ENCODE measurements around the gene PIK3C2A. TPM values are rescaled to one million over a fixed set of nuclear protein-coding genes. Genes with fewer than 3 reads are reported as not detected.

PIK3C2A gene
- total RNA-seq, 1 donor from 2014 or later = 29.9 TPM

DNA sequence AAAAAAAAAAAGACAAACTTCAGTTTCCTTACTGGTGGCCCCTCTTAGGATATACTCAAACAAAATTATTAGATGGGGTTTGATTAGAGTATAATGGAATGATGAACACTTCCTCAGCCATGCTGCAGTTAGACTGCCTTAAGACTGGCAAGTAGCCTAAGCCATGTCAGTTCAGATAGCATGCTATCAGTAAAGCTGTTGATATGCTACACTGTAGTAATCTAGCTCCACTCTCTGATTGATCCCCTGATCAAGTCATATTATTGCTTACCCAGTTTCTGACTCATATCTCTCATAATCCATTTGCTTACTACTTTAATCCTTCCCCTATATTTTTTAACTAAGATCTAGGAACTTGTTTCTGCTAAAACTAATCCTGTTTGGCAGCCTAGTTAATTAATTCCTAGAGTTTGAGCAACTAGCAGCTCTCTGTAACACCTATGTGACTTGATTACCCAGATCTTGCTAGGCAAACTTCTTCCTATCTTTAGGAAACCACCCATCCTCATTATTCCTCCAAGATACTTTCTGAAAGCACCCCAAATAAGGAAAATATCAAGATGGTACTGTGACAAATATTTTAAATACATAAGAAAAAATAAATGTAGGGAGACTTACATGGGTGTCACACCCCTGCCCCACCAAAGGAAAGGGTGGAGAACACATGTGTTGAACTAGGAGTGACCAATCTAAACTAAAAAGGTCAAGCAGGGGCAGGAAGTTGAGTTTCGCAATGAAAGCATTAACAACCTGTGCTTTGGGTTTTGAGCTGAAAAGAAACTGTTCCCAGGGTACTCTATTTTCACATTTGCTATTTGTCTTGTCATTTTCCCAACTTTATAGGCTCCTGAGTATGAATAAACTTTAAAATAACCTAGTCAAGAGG is 43.2 kb downstream of the PIK3C2A start:
- intact Hi-C loops (cut with DNase I) = loop anchor here (5.0 kb wide), 1 partner anchor 43 kb away; the partner anchor contains the start of gene PIK3C2A
- DNase-seq (ENCODE audit: missing footprints) = no peak
- peak; percentile 50 for ATAC-seq

DNA sequence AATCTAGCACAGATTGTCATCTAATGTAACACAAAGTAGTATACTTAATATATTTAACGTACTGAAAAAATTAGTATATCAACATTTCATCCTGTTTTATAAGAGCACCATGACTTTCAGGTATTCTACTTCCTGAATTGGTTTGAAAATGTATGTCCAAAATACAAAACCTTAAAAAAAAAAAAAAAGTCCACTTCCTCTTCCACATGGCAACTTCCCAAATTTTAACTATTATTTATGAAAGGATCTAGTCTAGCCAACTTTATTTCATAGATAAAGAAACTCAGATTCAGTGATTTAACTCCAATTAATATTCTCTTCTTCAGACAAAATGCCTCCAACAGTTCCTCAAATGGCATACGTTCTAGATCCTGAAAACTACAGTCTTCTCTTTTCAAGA is 44.0 kb downstream of the PIK3C2A start:
- intact Hi-C loops (cut with DNase I) = loop anchor here (5.0 kb wide), 1 partner anchor 44 kb away; the partner anchor contains the start of gene PIK3C2A
- ATAC-seq (no peak), DNase-seq (ENCODE audit: missing footprints) (no peak)

DNA sequence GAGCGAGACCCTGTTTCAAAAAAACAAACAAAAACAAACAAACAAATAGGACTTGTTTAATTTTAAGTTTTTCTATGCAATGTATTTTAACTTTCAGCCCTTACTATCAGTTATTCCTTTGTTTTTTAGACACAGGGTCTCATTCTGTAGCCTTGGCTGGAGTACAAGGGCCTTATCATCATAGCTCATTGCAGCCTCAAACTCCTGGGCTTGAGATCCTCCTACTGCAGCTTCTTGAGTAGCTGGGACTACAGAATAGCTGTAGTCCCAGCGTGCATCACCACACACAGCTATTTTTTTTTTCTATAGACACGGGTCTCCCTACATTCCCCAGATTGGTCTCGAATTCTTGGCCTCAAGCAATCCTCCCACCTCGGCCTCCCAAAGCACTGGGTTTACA is 44.5 kb downstream of the PIK3C2A start:
- DNase-seq (ENCODE audit: missing footprints) (no peak), ATAC-seq (no peak)
- intact Hi-C loops (cut with DNase I) = loop anchor here (5.0 kb wide), 1 partner anchor 44 kb away; the partner anchor contains the start of gene PIK3C2A

DNA sequence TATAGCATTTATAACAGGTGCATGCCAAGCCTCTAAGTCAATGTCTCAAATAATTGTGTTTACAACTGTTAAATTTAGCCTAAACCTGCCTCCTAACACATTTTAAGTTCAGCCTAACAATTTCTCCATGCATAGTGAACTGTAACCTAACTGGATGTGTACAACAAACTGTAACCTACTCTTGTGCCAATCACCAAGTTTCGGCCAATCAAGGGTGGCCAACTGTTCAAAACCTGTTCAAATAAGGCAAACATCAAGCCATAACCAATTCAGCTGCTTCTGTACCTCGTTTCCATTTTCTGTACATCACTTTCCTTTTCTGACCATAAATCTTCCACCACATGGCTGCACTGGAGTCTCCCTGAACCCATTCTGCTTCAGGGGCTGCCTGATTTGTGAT is 45.4 kb downstream of the PIK3C2A start:
- intact Hi-C loops (cut with DNase I) = loop anchor here (5.0 kb wide), 1 partner anchor 45 kb away; the partner anchor contains the start of gene PIK3C2A
- ATAC-seq = no peak
- DNase-seq (ENCODE audit: missing footprints) = no peak

DNA sequence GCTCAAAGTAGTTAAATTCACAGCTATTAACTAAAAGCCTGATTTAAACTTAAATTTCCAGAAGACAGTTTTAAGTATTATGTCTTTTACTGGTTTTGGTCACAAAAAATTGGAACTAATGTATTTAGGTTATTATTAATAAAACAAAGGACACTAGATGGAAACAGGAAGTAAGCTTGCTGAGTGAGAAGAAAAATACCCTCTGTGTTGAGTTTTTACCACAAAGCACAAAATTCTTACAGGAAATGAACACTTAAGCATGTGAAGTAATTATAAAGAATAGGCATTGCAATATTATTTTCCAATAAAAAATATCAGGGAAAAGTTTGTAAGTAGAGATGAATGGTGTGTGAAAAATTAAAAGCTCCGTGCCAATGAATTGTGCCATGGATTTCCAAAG is 46.3 kb downstream of the PIK3C2A start:
- no peak for ATAC-seq
- intact Hi-C loops (cut with DNase I) = loop anchor here (5.0 kb wide), 1 partner anchor 46 kb away; the partner anchor contains the start of gene PIK3C2A
- no peak for DNase-seq (ENCODE audit: missing footprints)

DNA sequence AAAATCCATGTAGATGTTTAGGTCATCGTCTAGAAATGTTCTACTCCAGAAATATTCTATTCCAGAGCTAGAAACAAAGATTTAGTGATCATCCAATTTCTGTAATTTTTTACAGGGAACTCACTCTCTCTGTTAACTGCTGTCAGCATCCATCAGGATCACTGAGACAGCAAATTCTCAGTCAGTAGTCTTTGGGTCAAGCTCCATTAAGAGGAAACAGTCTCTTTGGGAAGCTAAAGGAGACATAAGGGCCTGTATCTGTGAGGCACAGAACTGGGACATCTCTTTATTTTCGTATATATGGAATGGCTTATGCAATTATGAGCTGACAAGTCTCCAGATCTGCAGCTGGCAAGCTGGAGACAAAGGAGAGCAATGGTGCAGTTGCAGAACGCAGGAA is 48.3 kb downstream of the PIK3C2A start:
- DNase-seq (ENCODE audit: missing footprints) (no peak), ATAC-seq (no peak)
- intact Hi-C loops (cut with DNase I) = no loop called here

Other genes with a start within 250 kb of the PIK3C2A start
- gene PLEKHA7, start 193.6 kb downstream of the PIK3C2A start, total RNA-seq = 18.3 TPM
- 811 TPM for gene RPS13, start 130.3 kb downstream of the PIK3C2A start, total RNA-seq
- 111 TPM for gene NUCB2, start 68.8 kb upstream of the PIK3C2A start, total RNA-seq
- gene NCR3LG1, start 143.8 kb upstream of the PIK3C2A start, total RNA-seq = 0.73 TPM
- 23.5 TPM for gene KCNJ11, start 180.7 kb upstream of the PIK3C2A start, total RNA-seq